ENCODE results near the gene PAX5.
"Not testable (repeated sequence)": the region's sequence is repeated elsewhere in the genome, so short reads cannot be mapped to it uniquely, and the experiment has no call there.

The PAX5 gene

DNA sequence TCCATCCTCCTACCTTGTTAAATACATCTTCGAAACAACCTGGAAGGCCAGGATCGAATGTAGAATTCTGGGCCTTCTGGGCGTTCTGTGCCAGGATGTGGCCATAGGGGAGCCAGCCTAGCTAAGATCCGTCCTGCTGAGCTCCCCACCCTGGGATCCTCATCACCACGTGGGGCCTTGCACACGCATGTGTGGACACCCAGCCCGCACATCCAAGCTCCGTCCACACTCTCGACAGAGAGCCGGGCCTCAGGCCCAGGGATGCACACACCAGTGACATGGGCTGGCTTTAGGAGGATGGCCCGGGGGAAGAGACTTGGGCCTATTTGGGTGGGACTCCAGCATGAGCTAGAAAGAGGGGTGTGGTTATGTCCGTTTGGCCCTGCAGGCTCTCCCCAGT is 154.0 kb downstream of the PAX5 start:
- DNase-seq (ENCODE audit: low read depth in 2 of 2) = no peak

DNA sequence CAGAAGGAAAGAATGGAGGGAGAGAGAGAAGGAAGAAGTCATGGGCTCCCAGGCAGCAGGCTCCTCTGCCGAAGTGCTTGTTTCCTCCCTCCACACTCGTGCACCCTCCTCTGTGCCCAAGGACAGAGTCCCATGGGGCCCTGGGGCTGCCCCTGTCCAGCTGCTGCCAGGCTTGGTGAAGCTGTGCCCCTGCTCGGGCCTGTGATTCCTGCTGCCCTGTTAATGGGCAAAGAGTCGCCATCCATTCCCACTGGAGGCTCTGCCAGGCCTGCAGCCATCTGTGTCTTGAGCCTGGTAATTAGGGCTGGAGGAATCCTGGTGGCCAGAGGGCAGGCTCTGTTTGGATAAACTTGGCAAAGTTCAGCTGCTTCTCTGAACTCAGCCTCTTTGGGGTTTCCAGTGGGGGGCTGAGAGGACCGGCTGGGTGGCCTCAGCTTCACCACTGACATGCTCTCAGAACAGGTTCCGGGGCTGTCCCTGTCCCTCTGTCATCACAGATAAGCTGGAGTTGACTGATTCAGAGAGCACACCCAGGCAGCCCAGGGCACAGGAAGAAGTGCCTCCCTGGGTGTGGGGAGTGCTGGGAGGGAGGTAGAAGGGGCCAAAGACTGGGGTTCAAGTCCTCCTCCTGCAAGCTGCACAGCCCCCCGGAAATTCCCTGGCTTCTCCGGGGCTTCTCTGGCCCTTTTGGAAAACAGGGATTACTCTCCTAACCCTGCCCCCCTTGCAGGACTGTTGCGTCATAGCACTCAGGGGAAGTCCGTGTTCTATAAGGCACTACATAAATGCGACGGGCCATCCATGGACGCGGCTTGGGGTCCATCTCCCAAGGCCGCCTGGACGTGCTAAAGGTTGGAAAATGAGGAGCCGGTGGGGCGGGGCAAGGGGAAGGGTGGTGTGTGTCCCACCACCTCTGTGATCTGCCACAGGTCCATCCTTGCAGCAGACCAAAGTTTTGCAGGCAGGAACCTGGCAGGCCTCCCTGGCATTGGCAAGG is 154.8 kb downstream of the PAX5 start:
- DNase-seq (ENCODE audit: low read depth in 2 of 2) = no peak

DNA sequence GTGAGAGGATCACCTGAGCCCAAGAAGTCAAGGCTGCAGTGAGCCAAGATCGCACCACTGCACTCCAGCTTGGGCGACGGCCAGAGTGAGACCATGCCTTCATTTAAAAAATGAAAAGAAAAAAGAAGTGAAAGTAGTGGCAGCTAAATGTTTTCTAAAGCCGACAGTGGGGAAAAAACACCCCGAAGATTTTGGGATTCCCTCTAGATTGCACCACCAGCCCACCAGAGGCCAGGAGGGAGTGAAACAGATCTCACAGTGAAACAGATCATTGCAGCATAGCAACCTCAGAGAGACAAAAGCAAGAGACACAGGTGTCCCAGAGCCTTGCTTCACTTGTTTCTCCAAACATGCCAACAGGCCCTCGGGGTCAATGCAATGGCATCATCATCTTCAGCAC is 156.8 kb downstream of the PAX5 start:
- no peak for DNase-seq (ENCODE audit: low read depth in 2 of 2)

DNA sequence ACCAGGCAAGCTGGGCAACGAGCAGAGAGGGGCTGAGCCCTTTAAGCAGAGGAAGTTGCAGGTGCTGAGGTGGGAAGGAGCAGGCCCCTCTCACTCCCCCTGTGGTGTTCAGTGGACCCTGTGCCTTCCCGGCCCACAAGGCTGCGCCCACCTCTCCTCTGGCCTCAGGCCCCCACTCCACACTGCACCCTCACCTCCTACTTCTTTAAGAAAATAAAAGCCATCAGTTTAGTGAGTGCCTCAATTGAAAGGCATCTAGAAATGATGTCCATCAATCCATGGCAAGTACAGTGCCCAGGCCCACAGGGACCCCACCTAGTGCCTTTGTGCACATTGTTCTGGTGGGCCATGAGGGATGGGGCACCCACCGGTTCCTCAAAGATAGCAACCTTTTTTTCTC is 158.0 kb downstream of the PAX5 start:
- no peak for DNase-seq (ENCODE audit: low read depth in 2 of 2)

DNA sequence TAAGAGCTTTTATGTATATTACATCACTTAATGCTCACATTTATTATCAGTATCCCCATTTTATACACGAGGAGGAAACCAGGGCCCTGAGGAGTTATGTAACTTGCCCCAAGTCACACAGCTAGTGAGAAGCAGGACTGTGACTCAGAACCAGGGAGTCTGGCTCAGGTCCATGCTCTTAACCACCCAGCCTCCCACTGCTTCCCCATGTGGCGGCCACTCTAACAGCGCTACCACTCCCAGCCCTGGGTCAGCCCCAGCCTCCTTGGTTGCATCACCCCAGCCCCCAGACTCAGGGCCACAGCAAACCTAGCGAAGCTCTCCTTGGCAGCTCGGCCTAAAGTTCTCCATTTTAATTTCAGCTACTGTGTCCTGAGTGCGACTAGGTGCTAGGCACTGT is 159.1 kb downstream of the PAX5 start:
- no peak for DNase-seq (ENCODE audit: low read depth in 2 of 2)

DNA sequence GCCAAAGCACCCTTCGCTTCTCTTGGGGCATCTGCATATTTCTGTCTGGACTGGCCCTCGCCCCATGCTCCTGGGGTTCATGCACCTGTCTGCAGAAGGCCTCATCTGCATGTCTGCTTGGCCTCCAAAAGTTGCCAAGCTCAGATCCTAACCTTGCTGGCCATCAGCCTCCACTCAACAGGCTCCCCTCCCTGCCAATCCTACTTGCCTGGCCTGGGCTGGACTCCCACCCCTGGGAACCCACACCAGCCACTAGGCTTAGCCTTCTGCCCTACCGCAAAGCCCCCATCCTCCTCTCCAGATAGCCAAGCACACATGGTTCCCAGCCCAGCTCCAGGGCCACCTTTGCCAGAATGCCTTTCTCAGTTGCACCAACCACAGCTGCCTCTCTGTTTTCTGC is 159.8 kb downstream of the PAX5 start:
- DNase-seq (ENCODE audit: low read depth in 2 of 2) = no peak

DNA sequence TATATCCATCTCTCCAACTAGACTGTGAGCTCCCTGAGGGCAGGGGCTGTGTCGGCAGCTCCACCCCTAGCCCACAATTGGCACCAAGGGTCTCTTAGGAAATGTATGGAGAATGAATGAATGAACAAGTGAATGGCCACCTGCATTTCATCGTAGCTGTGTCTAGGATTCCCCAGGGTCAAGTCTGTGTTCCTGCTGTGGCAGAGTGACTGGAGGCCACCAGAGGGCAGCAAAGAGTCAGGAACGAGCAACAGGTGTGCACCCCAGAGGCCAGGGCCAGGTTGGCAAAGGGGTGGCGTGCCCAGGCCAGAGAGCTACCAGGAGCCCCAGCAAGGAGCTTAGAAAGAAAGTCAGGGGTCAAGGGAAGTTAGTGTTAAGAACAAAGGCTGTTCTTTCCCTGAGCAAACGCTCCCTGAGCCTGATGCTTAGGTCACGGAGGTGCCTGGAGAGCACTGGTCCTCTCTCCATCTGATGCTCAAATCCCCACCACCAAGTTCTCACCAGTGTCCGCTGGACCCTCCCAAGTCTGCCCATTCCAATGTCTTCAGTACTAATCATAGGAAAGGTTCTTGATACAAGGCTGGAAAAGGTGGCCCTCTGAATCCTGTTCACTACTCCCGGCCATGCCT is 160.7 kb downstream of the PAX5 start:
- peak; percentile 30 to 34 for DNase-seq (ENCODE audit: low read depth in 2 of 2)

DNA sequence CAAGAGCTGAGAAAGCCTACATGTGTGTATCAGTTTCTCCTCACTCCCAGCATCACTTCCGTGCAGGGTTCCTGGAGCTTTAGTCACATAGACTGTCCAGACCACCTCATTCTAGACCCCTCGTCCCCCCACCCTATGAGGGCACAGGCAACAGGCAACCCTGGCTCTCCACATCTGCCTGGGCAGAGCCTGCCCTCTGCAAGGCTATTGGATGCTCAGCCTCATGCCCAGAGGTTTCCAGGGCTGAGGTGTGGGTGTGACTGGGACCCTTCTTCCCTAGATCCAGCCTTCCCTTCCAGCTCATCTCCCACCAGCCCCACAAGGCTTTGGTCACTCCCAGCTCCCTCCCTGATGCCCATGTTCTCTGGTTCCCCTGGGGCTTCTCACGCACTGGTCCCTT is 161.4 kb downstream of the PAX5 start:
- no peak for DNase-seq (ENCODE audit: low read depth in 2 of 2)

DNA sequence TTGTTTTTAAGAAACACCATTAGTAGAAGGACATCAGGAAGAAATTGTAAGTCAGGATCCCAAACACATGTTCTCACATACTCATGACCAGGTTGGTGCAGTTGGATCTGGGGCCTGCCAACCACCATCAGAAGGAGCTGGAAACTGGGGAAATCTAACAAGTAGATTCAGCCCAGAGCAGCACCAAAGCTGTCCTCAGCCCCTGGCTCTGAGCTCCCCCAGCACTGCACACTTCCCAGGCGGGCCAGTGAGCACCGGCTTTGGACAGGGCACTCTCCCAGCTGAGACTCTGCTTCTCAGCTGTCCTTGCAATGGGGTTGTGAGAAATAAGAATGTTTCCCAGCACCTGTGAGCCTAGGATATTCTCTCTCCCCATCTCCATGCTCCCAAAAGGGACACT is 162.5 kb downstream of the PAX5 start:
- no peak for DNase-seq (ENCODE audit: low read depth in 2 of 2)

DNA sequence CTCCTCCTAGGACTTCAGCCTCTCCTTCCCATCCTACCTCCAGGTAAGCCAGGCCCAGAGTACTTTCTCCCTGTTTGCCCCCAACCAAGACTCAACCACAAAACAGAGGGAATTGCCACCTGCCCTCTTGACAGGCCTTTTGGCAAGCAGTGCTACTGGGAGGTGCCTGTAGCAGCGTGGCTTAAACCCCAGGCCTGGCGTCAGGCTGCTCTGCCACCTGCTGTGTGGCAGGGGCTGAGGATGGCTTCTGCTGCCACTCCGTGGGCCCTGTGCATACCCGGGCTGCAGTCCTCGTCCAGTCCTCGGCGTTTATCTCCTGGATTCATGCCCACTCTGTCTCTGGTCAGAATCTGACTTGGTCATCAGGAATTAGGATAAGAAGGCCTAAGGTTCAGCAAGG is 163.1 kb downstream of the PAX5 start:
- DNase-seq (ENCODE audit: low read depth in 2 of 2) = no peak

DNA sequence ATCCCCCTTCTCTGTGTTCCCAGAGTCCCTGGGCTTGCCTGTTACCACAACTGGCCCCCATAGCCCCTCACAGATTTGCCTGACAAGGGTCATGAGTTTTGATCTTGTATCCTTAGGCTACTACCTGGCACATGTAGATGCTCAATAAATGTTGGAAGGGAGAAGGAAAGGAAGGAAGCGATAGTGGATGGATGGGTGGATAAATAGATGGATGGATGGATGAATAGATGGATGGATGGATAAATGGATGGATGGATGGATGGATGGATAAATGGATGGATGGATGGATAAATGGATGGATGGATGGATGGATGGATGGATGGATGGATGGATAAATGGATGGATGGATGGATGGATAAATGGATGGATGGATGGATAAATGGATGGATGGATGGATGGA is 164.5 kb downstream of the PAX5 start:
- DNase-seq (ENCODE audit: low read depth in 2 of 2) = not testable (repeated sequence)

DNA sequence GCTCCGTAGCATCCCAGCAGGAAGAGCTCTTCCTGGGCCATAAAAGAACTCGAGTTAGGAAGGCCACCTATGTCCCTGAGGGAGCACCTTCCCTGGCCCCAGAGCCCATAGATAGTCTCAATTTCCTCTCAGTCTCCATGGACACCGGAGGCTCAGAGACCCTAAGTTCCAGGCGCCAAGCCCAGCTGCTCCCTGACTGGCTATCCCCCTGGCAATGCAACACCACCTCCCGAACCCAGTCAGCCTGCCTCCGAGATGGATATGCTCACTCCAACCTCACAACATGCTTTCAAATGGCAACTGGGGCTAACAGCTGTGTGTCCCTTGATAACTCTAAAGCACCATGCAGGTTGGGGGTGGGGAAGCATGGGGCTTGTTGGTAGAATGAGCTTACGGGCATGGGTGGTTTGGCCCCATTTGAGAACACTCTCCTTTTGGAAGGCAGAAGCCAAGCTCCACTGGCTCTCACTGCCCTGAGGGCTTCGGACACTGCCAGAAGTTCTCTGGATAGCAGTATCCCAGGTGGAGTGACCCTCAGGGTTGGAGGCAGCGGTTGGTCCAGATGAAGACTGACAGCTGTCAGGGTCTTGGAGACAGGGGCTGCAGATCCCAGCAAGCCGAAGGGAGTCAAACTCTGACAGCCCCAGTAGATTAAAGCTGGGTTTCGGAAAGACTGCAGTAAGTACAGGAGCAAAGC is 165.3 kb downstream of the PAX5 start:
- no peak for DNase-seq (ENCODE audit: low read depth in 2 of 2)

DNA sequence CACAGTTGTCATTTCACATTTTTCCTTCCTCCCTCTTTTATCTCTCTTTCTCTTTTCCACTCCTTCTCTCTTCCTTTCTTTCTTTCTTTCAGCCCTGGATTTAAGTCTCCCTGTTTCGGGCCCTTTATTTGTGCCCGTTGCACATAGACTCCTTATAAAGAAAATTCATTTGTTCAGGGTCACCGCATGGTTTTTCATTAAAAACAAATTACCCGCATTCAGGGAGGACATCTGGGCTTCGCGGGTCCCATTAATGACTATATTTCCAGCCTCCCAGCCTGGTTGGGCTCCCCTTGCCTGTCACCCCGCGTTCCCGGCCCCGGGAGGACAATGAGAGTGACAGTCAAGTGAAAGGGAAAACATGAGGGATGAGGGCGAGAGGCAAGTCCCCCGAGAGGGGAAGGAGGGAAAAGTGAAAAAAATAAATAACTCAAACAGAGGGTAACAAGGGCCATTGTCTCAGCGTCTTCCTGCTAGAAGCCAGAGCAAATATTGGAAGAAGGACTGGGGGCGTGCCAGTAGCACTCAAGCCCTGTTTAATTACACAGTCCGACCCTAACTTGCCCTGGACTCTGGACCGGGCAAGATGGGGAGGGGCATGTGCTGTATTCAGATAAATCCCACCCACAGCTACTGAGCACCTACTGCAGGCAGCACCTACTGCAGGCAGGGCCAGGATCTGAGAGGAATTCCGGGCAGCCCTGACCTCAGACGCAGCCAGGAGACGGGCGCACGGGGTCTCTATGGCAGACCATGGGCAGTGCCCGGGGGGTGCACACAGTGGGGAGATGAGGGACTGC is 166.2 kb downstream of the PAX5 start:
- no peak for DNase-seq (ENCODE audit: low read depth in 2 of 2)

DNA sequence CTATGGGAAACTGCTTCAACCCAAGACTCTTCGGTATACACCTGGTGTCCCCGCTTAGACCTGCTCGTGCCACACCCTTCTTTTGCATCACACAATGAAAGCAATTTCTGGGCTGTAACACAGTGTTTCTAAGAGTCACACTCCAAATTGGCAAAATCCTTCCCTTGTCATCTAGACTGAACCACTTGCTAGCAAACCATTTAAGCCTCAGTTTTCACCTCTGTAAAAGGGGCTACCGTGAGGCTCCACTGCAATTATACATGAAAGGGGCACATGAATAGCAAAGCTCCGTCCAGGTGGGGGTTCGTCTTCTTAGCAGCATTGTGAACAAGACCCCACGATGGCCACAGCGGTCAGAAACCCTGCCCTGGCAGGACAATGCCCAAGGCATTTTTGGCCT is 166.8 kb downstream of the PAX5 start:
- no peak for DNase-seq (ENCODE audit: low read depth in 2 of 2)

DNA sequence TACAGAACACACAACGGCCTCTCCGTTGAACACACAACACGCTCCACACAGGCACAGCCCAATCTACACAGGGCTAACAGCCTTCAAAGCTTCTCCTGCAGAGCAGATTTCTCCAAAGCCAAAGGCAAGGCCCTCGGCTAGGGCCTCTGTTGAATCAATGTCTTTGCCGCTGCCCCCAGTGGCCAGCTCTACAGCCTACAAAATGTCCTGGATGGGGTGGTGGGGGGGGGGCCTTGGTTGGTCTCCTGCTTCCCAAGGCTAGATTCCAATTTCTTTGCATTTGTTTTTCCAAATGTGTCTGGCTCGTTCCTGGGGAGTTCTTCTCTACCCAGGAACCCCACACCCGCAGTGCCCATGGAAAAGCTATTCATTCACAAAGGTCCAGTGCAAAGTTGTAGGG is 167.2 kb downstream of the PAX5 start:
- no peak for DNase-seq (ENCODE audit: low read depth in 2 of 2)

DNA sequence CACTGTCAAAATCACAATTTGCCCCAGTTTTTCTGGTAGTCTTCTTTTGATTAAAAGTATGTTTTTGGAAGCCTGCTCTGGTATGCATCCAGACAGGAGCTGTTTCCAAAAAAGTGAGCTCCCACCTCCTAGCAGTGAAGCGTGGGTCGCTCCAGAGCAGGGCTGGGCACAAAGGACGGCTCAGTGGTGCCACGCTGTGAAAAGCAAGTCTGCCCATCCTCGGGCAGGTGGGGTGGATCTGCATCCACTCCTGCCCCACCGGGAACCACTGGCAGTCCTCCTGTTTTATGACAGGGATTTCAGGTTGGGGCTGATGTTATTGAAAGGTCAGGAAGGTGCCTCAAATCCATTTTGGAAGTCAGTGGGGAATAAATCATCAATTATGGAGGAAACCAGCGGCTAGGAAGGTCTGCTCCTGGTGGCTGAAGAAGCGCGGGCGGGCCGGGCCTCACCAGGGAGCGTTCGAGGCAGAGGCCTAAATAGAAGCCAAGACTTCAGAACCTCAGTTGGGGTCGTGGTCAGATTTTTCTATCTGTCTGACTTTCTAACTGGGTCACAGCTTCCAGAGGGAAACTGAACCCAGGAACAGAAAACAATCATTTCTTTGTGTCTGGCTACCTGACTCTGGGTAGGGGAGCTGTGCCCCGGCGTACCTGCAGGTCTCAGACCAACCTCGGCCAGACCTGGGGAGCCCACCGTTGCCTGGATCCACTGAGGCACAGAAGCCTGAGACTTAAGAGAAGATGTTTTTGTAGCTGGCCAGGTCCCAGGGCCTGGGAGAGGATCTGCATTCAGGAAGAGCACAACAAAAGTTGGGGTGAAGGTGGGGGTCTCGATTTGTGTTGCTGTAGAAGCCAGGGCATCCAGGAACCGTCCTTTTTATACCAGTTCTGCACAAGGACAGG is 168.1 kb downstream of the PAX5 start:
- DNase-seq (ENCODE audit: low read depth in 2 of 2) = no peak

DNA sequence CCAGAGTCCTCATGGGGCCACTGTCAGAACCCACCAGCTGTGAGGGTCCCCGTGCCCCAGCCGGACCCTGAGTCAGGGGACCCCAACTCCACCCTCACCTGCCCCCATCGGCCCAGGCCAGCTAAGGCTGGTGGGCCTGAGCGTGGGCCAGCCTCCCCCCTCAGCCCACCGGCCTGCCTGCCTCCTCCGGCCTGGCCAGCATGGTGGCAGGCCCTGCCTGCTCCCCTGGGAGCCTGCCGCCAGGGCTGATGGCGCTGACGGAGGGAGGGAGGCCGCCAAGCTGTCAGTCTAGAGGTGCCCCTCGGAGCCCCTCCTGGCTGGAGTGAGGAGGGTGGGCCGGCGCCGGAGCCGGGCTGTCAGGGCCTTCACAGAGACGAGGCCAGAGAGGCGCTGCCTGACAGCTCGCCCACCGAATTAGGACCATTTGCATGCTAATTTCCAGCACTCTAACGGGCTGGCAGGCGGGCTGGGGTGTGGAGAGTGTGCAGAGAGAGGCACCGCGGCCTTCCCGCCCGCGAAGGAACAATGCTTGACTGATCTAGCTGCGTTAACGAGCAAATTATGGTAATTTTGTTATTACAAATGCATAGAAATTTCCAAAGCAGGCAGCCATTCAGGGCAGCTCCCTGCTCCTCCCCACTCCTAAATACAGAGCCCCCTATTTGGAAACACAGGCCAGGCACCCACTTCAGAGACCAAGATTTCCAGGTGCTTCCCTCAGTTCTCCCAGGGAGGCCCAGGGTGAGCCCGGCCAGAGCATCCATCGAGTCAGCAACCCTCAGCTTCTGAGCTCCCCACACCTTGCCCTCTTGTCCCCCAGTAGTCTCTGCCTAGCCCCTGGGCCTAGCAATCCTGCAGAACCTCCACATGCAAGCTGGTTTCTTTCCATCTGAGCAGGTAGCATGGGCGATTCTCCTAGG is 169.3 kb downstream of the PAX5 start:
- no peak for DNase-seq (ENCODE audit: low read depth in 2 of 2)

DNA sequence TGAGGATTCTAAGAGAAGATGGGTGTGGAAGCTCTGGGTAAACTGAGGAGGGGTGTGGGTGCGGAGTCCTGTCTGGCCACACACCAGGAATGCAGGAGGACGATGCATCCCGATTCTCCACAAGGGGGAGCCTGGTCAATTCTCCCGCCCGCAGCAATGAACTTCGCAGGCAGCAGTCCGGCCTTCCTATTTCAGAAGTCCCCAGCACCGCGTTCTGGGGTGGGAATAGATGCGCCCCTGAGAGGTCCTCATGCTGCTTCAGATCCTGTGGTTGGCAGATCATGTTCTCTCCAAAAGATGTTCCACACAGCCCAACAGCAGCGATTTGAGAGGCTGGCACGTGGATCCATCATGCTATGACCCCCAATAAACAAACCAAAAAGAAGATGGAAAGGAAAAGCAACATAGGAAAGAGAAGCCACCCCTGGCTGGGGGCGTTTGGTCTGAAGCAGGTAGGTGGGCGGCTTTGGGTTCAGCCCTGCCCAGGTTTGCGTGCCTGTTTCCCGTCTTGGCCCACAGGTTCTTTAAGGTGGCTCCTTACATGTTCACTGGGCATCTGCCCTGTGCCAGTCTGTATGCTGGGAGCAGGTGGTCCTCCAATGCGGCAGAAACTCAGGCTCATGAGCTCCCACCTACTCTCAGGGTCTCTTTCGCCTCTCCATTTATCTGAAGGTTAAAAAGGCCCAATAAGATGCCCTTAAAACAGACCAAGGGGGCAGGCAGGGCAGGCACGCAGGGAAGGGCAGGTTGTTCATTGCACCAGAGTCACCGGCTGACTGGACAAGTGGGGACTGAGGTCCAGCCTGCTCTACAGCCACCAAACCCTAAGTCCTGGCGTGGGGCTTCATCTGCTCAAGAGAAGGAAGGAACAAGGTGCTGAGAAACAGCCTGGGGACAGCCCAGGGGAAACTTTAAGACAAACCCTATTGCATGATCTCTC is 171.6 kb downstream of the PAX5 start:
- no peak for DNase-seq (ENCODE audit: low read depth in 2 of 2)
